HG03060 (cell line): ENCODE data around the gene RAB11FIP4.
"Not testable (repeated sequence)": the region's sequence is repeated elsewhere in the genome, so short reads cannot be mapped to it uniquely, and the experiment has no call there.

Experiments
- ATAC-seq: cut with Tn5 transposase; IDR thresholded peaks from one replicate; pipeline ENCODE4 v1.9.1; 2021; ENCODE audit warnings: low read depth, moderate number of reproducible peaks; ENCODE audit not compliant: unreplicated experiment

RAB11FIP4 gene

GRCh38 chr17:31391496-31391949 lies at the start of gene RAB11FIP4:
Gene RAB11FIP4, plus strand, starts transcription at chr17:31391675. Its CDS starts 178 bp downstream, at chr17:31391853.
- ATAC-seq: no peak

- ATAC-seq: not testable (repeated sequence)
These were observed 46.2 kb upstream of the RAB11FIP4 start for GRCh38 chr17:31345191-31345747.

GRCh38 chr17:31349454-31349853 lies 42.0 kb upstream of the RAB11FIP4 start:
- no peak for ATAC-seq

DNA sequence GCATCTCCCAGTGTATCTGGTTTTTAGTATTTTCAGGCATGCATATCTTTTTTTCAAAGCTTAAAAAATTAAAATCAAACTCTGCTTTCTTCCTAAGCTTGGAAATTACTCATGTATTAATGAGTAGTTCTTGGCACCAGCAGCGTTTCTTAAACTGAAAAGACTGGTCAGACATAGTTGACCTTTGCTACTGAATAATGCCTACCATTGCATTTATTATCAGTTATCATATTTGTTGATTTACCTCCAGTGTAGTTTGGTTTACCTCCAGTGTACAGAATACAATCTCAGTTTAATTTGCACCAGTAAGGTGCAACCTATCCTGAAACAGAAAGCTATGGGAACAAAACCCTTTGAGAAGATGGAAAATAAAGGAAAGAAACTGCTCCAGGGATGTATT lies 35.5 kb upstream of the RAB11FIP4 start:
- ATAC-seq: no peak

DNA sequence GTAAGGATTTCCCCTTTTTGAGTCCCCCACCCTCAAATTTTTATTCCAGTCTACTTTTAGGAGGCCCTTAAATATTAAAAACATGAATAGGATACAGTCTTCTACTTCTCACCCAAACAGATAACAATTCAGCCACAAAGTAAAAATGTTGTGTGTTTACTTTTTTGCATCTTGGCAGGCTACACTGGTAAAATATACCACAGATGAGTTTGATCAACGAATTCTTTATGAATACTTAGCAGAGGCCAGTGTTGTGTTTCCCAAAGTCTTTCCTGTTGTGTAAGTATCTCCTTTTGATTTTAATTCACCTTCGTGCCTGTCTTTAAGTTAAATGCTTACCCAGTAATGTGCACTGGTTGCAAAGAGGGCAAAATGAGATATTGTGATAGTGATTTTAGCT lies 34.4 kb upstream of the RAB11FIP4 start:
- ATAC-seq: no peak

DNA sequence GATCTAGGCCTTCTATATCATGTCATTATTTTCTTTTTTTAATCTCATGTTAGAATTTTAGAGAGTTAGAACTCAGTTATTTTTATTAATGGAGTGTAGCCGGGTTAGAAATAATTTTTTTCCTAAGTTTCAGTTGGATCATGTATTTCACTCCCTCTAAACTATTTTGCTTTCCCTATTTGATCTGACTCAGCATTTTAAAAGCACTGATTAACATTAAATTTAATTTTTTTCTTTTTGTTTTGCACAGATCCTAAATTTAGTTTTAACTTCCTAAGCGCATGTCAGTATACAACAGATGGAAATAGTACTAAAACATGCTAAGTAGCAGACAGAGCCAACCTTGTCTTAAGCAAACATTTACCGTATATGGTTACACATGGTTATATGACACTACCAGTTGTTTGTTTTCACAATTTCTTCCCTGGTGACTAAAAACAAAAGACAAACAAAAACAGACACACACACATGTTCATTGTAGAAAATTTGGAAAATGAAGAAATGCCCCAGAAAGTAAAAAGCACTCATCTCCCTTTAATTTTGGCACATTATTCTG lies 33.6 kb upstream of the RAB11FIP4 start:
- ATAC-seq: no peak

DNA sequence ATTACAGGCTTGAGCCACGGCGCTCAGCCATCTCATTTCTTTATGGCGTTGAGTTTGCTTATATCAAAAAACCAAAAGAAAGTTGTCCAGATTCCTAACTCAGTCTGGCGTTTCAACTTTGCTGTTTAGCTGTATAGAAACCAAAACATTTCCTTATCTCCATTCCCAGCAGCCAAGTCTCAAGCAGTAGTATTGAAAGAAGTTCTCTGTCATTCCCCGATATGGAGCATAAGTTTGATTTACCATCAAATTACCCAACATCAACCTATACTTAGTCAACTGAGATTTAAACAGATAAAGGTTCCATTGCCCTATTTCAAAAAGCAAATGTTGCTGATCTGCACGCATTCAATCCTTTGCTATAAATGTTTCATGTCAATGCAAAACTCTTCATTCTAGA lies 27.5 kb upstream of the RAB11FIP4 start:
- ATAC-seq: no peak

GRCh38 chr17:31366088-31366487 lies 25.4 kb upstream of the RAB11FIP4 start:
- ATAC-seq: no peak

DNA sequence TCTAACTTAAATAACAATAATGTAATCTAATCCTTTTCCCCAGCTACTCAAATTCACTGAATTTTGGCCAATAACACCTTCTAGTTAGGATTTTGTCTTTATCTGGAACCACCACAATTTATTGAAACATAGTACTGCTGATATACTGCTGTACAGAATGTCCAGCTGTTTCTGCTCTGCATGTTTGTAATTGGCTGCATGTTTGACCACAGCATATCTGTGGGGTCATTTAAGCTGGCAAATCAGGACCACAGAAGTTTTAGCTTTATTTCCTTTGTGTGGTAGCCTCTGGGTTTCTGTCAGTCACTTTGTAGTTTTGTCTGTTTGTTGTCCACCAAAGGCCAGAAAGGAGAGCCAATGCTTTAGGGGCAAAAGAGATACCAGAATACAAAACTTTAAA lies 22.2 kb upstream of the RAB11FIP4 start:
- no peak for ATAC-seq

- ATAC-seq: no peak
These were observed 19.9 kb upstream of the RAB11FIP4 start for GRCh38 chr17:31371511-31372097.

DNA sequence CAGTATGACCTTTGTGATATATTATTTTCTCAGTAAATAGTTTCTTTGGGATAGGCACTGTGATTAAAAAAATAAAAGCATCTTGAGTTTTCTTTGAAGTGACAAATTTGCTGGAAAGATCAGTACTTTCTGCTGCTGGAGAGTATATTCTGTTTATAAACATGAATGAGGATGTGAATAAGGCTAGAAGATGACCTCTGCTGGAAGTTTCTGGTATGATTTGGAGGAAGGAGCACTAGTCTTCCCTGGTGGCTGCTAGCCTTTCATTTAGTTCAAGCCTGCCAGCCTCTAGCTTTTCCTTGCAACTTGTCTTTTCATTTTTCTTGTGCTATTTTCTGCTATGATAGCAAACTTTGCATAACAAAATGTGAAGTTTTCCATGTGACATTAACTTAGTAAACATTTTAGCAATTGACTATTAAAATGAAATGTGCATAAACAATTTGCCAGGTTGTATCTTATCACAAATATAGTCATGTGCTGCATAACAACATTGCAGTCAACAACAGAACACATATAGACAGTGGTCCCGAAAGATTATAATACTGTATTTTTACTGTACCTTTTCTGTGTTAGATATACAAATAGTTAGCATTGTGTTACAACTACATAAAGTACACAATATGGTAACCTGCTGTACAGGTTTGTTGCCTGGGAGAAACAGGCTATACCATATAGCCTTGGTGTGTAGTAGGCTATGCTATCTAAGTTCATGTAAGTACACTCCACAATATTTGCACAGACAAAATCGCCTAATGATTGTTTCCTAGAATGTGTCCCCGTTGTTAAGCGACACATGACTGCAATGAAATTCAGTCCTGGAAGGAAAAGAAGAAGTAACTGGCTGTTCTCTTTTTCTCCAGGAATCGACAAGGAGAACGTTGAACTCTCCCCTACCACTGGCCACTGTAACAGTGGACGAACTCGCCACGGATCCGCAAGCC lies 18.1 kb upstream of the RAB11FIP4 start:
- ATAC-seq: no peak

- ATAC-seq: no peak
These were observed 17.4 kb upstream of the RAB11FIP4 start for GRCh38 chr17:31374094-31374447.

GRCh38 chr17:31374503-31374902 lies 17.0 kb upstream of the RAB11FIP4 start:
- ATAC-seq: no peak

- ATAC-seq: no peak
These were observed 12.8 kb upstream of the RAB11FIP4 start for GRCh38 chr17:31378638-31379037.

DNA sequence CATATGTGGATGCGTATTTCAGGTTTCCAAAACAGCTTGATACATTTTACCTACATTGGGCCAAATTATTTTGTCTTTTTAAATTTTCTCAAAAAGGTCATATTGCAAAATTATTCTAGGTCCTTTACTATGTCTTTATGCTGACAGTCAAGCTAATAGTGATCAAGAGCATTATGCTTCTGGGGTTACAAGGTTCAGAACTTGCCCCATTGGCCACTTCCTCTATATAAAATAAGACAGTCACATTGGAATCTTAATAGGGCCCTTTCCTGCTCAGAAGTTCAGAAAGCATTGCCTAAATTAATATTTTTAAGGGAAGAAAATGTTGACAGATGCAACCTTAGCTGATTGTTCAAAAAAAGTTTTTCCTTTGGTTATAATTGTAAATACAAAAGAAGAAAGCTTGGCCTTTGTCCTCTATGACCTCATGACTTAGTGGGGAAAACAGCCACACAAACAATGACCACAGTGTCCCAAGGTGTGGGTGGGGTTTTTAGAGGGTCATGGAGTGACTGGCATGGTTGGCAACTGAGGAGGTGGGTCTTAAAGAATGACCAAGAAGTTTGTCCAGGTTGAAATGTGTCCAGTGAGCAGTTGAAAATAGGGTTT lies 11.8 kb upstream of the RAB11FIP4 start:
- ATAC-seq: no peak

GRCh38 chr17:31381165-31381668 lies 10.3 kb upstream of the RAB11FIP4 start:
- ATAC-seq: no peak

- not testable (repeated sequence) for ATAC-seq
These were observed 8.7 kb upstream of the RAB11FIP4 start for GRCh38 chr17:31382668-31383275.

- ATAC-seq: not testable (repeated sequence)
These were observed 8.0 kb upstream of the RAB11FIP4 start for GRCh38 chr17:31383488-31383887.

- ATAC-seq: no peak
These were observed 5.8 kb upstream of the RAB11FIP4 start for GRCh38 chr17:31385428-31386285.
